Measurements from ENCODE around the gene CNOT10.
"Not testable (repeated sequence)": the region's sequence is repeated elsewhere in the genome, so short reads cannot be mapped to it uniquely, and the experiment has no call there.

The CNOT10 gene

DNA sequence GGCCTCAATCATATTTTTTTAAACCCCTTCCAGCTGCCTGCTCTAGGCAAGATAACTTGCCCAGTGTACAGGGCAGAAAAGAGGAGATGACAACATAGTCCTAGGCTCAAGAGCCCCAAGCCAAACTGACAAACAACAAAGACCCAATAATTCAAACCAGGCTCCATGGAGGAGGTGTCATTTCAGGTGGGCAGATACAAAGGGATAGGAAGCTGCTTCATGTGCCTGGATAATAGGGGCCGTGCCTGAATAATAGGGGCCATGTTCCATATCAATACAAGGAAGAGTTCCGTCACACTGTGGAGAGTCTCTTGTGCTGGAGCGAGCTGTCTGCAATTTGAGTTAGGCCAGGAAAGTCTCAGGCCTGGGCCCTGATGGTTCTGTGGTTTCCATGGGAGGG lies 97.4 kb downstream of the CNOT10 start:
- TF ChIP-seq, protein P1, sequence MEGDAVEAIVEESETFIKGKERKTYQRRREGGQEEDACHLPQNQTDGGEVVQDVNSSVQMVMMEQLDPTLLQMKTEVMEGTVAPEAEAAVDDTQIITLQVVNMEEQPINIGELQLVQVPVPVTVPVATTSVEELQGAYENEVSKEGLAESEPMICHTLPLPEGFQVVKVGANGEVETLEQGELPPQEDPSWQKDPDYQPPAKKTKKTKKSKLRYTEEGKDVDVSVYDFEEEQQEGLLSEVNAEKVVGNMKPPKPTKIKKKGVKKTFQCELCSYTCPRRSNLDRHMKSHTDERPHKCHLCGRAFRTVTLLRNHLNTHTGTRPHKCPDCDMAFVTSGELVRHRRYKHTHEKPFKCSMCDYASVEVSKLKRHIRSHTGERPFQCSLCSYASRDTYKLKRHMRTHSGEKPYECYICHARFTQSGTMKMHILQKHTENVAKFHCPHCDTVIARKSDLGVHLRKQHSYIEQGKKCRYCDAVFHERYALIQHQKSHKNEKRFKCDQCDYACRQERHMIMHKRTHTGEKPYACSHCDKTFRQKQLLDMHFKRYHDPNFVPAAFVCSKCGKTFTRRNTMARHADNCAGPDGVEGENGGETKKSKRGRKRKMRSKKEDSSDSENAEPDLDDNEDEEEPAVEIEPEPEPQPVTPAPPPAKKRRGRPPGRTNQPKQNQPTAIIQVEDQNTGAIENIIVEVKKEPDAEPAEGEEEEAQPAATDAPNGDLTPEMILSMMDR (IDR thresholded peaks at IDR 0.05) = no peak
- TF ChIP-seq ZFX (IDR thresholded peaks at IDR 0.05; ENCODE audit: borderline replicate concordance) = no peak
- no peak overlapping the region for H3K27ac ChIP-seq

DNA sequence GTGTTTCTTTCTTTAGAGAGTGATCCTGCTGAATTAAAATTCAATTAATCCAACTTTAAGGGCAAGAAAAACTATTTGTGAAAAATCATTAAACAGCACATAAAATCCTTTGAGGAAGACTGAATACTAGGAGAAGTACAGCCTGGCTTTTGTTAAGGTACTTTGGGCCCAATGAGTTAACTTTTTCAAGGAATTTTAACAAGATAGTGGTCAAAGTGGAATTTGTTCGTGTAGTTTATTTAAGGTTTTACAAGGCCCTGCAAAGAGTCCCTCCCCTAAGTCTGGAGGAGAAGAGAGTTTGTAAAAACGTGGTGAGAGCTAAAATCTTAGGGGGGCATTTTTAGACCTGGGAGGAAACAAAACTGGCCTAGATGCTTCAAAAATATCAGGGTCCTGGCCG lies 106.8 kb downstream of the CNOT10 start:
- TF ChIP-seq ZFX (IDR thresholded peaks at IDR 0.05; ENCODE audit: borderline replicate concordance) = no peak
- TF ChIP-seq, protein P1 (IDR thresholded peaks at IDR 0.05) = no peak
- H3K27ac ChIP-seq = no peak overlapping the region

DNA sequence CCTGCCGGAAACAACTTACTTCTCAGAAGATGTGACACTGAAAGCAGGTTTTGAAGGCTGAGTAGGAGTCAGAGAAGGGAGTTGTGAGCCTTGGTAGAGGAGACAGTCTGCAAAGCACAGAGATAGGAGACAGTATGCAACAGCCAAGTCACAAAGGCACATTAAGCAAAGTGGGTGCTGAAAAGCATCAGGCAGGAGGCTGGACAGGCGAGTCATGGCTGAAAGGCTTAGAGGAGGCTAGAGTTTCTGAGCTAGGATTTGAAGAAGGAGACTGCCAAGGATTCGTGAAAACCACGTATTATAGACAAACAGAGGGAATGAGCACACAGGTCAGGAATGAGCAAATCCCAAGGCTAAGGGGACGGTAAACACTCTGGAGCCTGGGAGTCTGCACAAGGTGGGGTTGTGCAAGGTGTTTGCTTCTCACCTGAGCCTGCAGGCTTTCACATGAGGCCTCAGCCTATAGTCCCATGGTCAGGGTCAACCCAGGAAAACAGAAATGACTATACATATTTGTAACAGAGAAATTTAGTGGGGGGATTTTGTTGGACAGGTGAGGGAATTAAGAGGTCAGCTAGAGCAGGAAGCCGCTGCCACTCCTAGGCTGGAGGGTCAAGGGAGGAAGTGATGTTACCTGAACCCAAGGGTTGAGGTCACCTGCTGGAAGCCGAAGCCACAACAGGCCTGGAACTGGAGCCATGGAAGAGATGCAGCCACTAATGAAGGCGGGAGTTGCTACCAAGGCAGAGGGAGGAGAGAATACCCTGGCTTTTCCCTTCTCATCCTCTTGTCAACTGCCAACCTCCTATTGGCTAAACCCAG lies 109.7 kb downstream of the CNOT10 start:
- H3K27ac ChIP-seq = no peak overlapping the region
- TF ChIP-seq ZFX (IDR thresholded peaks at IDR 0.05; ENCODE audit: borderline replicate concordance) = no peak
- TF ChIP-seq, protein P1 (IDR thresholded peaks at IDR 0.05) = no peak

DNA sequence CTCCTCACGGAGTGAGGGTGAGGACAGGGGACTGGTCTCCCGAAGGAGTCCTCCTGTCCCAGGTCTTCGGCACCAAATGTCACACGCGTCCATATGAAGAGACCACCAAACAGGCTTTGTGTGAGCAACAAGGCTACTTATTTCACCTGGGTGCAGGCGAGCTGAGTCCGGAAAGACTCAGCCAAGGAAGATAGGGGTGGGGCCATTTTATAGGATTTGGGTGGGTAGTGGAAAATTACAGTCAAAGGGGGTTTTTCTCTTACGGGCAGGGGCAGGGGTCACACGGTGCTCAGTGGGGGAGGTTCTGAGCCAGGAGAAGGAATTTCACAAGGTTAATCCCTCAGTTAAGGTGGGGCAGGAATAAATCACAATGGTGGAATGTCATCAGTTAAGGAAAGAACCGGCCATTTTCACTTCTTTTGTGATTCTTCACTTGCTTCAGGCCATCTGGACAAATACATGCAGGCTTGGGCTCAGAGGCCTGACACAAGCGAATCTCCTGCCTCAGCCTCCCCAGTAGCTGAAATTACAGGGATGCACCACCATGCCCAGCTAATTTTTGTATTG lies 111.5 kb downstream of the CNOT10 start:
- not testable (repeated sequence) for H3K27ac ChIP-seq

DNA sequence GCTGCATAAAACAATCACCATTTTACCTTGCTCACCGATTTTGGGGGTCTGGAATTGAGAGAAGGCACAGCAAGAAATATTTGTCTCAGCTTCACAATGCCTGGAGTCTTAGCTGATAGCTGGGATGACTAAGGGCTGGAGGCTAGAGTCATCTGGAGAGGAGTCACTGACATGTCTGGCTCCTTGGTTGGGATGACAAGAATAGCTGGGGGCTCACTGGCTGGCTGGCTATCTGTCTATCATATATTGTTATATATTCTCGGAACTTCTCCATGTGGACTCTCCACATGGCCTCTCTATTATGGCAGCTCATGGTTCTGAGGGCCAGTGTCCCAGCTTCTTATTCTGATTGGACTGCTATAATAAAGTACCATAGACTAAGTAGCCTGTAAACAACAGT lies 112.8 kb downstream of the CNOT10 start:
- no peak overlapping the region for H3K27ac ChIP-seq
- no peak for TF ChIP-seq ZFX (IDR thresholded peaks at IDR 0.05; ENCODE audit: borderline replicate concordance)
- TF ChIP-seq, protein P1 (IDR thresholded peaks at IDR 0.05) = no peak

DNA sequence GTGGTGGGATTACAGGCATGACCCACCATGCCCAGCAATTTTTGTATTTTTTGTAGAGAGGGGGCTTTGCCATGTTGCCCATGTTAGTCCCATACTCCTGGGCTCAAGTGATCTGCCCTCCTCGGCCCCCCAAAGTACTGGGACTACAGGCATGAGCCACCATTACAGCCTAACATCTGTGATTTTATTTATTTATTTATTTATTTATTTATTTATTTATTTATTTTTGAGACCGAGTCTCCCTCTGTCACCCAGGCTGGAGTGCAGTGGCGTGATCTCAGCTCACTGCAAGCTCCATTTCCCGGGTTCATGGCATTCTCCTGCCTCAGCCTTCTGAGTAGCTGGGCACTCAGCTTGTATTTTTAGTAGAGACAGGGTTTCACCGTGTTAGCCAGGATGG lies 116.5 kb downstream of the CNOT10 start:
- H3K27ac ChIP-seq = not testable (repeated sequence)

DNA sequence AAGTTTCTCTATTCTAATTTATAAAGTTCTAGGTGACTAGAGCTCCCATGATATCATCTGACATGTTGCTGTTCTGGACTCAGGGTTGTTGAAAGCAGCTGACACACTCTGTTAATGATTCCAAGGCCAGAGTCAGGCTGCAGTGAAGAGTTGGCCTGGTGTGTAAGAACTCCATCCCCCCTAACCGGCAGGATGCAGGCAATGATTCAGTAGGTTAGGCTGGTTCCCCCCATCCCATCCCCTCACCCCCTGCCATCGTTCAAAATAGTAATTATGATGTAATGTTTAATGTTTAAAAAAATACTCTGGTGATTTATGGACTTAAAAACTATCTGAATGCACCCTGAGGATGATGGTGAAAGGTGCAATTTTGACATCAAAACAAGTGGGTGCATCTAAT lies 128.2 kb downstream of the CNOT10 start:
- no peak overlapping the region for H3K27ac ChIP-seq
- no peak for TF ChIP-seq ZFX (IDR thresholded peaks at IDR 0.05; ENCODE audit: borderline replicate concordance)
- TF ChIP-seq, protein P1 (IDR thresholded peaks at IDR 0.05) = no peak

DNA sequence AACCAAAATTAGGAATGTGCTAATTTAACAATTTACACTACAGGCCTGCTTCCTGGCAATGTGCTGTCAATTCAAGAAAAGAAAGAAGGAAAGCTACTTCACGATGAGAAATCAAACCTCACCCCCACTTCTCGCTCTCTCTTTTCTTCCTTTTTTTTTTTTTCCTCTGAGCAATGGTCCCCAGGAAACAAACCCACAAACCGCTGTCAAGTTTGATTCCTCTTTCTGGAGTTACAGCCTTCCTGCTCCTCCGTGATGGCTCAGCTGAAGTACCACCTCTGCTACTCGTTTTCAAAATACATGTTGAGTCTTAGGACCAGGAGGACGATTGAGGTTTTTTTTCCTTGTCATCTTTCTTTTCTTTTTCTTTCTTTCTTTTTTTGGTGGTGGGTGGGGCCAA lies 129.4 kb downstream of the CNOT10 start:
- no peak for TF ChIP-seq ZFX (IDR thresholded peaks at IDR 0.05; ENCODE audit: borderline replicate concordance)
- TF ChIP-seq, protein P1 (IDR thresholded peaks at IDR 0.05) = no peak
- no peak overlapping the region for H3K27ac ChIP-seq

All from 22Rv1 (cell line).